ENCODE data around the gene ACKR3. TPM values are rescaled to one million over a fixed set of nuclear protein-coding genes. Genes with fewer than 3 reads are reported as not detected.

Gene ACKR3
- polyA plus RNA-seq, 1 experiment = 6.6 TPM

DNA sequence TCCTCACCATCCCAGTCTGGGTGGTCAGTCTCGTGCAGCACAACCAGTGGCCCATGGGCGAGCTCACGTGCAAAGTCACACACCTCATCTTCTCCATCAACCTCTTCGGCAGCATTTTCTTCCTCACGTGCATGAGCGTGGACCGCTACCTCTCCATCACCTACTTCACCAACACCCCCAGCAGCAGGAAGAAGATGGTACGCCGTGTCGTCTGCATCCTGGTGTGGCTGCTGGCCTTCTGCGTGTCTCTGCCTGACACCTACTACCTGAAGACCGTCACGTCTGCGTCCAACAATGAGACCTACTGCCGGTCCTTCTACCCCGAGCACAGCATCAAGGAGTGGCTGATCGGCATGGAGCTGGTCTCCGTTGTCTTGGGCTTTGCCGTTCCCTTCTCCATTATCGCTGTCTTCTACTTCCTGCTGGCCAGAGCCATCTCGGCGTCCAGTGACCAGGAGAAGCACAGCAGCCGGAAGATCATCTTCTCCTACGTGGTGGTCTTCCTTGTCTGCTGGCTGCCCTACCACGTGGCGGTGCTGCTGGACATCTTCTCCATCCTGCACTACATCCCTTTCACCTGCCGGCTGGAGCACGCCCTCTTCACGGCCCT, 11.2 kb downstream of the ACKR3 start:
- DNase-seq (ENCODE audit: low read depth) = no peak
- Histone ChIP-seq H3K4me3 (ENCODE audit: low read depth, low read length) (no peak overlapping the region), H3K36me3 (ENCODE audit: control insufficient read depth, insufficient read depth, low read length) (no peaks in the 10 kb centered on the region), H3K27me3 (ENCODE audit: control insufficient read depth, insufficient read depth, low read length) (no peaks in the 10 kb centered on the region)
- CTCF ChIA-PET = interaction anchor here (1.3 kb wide), 1 partner anchor 10 kb away, joined by 4 read pairs; the partner anchor contains the start of gene ACKR3
- POLR2A ChIA-PET = no interaction called here
- TF ChIP-seq, protein P1, sequence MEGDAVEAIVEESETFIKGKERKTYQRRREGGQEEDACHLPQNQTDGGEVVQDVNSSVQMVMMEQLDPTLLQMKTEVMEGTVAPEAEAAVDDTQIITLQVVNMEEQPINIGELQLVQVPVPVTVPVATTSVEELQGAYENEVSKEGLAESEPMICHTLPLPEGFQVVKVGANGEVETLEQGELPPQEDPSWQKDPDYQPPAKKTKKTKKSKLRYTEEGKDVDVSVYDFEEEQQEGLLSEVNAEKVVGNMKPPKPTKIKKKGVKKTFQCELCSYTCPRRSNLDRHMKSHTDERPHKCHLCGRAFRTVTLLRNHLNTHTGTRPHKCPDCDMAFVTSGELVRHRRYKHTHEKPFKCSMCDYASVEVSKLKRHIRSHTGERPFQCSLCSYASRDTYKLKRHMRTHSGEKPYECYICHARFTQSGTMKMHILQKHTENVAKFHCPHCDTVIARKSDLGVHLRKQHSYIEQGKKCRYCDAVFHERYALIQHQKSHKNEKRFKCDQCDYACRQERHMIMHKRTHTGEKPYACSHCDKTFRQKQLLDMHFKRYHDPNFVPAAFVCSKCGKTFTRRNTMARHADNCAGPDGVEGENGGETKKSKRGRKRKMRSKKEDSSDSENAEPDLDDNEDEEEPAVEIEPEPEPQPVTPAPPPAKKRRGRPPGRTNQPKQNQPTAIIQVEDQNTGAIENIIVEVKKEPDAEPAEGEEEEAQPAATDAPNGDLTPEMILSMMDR (IDR thresholded peaks at IDR 0.05; ENCODE audit: insufficient read depth, low read depth, low read length) = no peak

DNA sequence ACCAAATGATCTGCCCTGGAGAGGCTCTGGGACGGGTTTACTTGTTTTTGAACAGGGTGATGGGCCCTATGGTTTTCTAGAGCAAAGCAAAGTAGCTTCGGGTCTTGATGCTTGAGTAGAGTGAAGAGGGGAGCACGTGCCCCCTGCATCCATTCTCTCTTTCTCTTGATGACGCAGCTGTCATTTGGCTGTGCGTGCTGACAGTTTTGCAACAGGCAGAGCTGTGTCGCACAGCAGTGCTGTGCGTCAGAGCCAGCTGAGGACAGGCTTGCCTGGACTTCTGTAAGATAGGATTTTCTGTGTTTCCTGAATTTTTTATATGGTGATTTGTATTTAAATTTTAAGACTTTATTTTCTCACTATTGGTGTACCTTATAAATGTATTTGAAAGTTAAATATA, 11.9 kb downstream of the ACKR3 start:
- TF ChIP-seq, protein P1 (IDR thresholded peaks at IDR 0.05; ENCODE audit: insufficient read depth, low read depth, low read length) = no peak
- Histone ChIP-seq H3K36me3 (ENCODE audit: control insufficient read depth, insufficient read depth, low read length) (no peaks in the 10 kb centered on the region), H3K27me3 (ENCODE audit: control insufficient read depth, insufficient read depth, low read length) (no peaks in the 10 kb centered on the region), H3K4me3 (ENCODE audit: low read depth, low read length) (no peak overlapping the region)
- DNase-seq (ENCODE audit: low read depth) = no peak
- POLR2A ChIA-PET = no interaction called here
- CTCF ChIA-PET = interaction anchor here (1.3 kb wide), 2 partner anchors 11 to 31 kb away, joined by 3 to 4 read pairs; partner anchors contain the start of gene ACKR3

DNA sequence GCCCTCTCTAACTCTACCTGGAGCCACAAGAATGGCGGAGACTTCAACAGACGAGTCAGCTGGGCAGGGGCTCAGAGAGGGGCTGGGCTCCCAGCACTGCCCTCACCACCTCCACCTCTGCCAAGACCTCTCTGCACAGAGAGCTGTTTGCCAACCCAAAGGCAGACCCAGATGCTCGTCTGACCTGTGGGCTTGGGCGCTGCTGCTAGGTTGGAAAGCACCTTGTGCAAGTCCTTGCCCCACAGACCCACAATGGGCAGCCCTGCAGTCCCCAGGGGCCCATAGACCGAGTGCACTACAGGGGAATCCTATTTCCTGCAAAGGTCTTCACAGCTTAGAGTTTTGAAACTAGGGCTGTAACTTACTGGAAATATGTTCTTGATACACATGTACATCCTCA, 13.3 kb downstream of the ACKR3 start:
- TF ChIP-seq, protein P1 (IDR thresholded peaks at IDR 0.05; ENCODE audit: insufficient read depth, low read depth, low read length) = no peak

DNA sequence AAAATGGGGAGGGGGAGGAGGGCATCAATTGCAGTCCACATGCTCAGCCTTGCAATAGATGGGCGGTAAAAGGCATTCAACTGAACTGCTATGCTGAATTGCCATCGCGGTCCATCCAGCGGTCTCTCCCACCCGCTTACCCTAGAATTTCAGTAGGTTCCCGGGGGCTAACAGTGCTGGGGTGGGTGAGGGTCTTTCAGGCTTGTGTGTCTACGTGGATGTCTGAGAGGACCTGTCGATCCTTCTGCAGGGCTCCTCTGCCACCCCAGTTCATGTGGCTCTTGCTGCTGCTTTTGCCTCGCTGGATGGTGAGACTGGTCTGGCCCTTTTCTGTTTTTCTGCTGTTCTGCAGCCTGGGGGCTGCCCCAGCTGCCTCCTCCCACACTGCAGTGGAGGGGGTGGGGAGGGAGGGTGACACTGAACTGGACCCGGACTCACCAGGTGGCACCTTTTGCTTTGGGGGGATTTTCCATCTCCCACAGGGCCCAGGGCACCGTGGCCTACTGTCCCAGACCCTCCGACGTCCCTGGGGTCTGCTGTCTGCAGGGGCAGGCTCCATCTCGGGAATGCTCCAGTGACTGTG, 14.1 kb downstream of the ACKR3 start:
- ChIA-PET CTCF (no interaction called here), POLR2A (no interaction called here)
- H3K27me3 ChIP-seq (ENCODE audit: control insufficient read depth, insufficient read depth, low read length) = no peaks in the 10 kb centered on the region
- TF ChIP-seq, protein P1 (IDR thresholded peaks at IDR 0.05; ENCODE audit: insufficient read depth, low read depth, low read length) = no peak
- no peak for DNase-seq (ENCODE audit: low read depth)
- no peaks in the 10 kb centered on the region for H3K36me3 ChIP-seq (ENCODE audit: control insufficient read depth, insufficient read depth, low read length)
- no peak overlapping the region for H3K4me3 ChIP-seq (ENCODE audit: low read depth, low read length)

More for the DNA sequence above, 13.3 kb downstream of the ACKR3 start:
- DNase-seq (ENCODE audit: low read depth) = no peak
- H3K4me3 ChIP-seq (ENCODE audit: low read depth, low read length) = no peak overlapping the region
- no peaks in the 10 kb centered on the region for H3K36me3 ChIP-seq (ENCODE audit: control insufficient read depth, insufficient read depth, low read length)
- no peaks in the 10 kb centered on the region for H3K27me3 ChIP-seq (ENCODE audit: control insufficient read depth, insufficient read depth, low read length)
- POLR2A ChIA-PET = no interaction called here
- CTCF ChIA-PET = no interaction called here

DNA sequence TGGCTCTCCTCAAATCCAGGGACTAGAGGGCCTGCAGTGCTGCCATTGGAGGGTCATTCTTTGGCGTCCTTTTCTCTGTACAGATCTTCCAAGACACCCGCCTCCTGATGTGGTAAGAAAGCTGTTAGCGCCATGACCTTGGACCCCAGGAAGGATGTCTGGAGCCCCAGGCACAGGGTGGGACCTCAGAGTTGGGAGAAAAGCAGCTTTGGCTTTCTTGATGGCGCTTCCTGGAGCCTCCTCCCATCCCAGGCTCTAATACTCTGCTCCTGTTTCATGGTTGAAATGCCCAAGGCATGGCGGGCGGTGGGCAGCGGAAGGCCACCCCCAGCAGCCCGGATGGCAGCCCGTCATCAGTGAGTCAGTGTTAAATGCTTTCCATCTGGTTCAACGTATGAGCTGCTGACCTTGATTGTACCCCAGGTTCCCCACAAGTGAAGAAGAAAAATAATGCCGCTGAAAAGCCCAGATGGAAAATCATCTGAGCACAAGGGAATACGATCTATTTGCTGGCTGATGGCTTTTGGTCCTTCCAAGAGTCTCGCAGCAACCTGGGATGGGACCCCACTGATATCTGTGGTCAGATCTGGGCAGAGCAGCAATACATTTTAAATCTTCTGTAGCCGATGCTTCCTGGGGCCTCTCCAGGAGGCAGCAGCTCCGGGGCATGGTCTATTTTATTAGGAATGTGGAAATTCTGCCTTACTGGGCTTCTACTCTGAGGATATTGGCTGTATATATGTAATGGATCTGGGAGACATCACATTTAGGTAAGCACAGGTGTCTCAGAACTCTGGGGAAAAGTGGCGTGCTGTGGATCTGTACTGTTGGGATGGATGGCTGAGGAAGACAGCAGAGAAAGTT, 15.1 kb downstream of the ACKR3 start:
- no peak overlapping the region for H3K4me3 ChIP-seq (ENCODE audit: low read depth, low read length)
- ChIA-PET POLR2A (no interaction called here), CTCF (interaction anchor here (1.5 kb wide), 1 partner anchor 232 kb away, joined by 4 read pairs; no protein-coding TSS in a partner anchor)
- TF ChIP-seq, protein P1 (IDR thresholded peaks at IDR 0.05; ENCODE audit: insufficient read depth, low read depth, low read length) = no peak
- DNase-seq (ENCODE audit: low read depth) = no peak
- H3K27me3 ChIP-seq (ENCODE audit: control insufficient read depth, insufficient read depth, low read length) = no peaks in the 10 kb centered on the region
- H3K36me3 ChIP-seq (ENCODE audit: control insufficient read depth, insufficient read depth, low read length) = no peaks in the 10 kb centered on the region
